ENCODE measurements around the gene HOXB6. TPM values are rescaled to one million over a fixed set of nuclear protein-coding genes. Genes with fewer than 3 reads are reported as not detected.

The HOXB6 gene
- total RNA-seq, 1 experiment from 2014 or later, result 64.8 TPM

- H3K27me3 ChIP-seq (ENCODE audit: insufficient read depth, low read length), result no peaks in the 10 kb centered on the region
- RAD21 ChIA-PET (ENCODE audit: low non-redundant PET in 1 of 2, low total read pairs in 2 of 2, uncharacterized antibody in 2 of 2, unreplicated experiment in 2 of 2), result interaction anchor here in 1 of 2 experiments (0.6 kb wide), 1 partner anchor 27 kb away, joined by 3 read pairs; no protein-coding TSS in a partner anchor
- DNase-seq (ENCODE audit: low read depth, low spot score) (no peak), ATAC-seq (no peak)
- BruUV-seq (replicated peaks), result no TSS peak
- H3K4me3 ChIP-seq (replicated peaks in 1 of 2; ENCODE audit: low read depth in 1 of 2, low read length in 2 of 2), result no peak overlapping the region
- H3K79me2 ChIP-seq (ENCODE audit: insufficient read depth, low read length), result peaks cover 72% of the 10 kb centered on the region
- no peak overlapping the region for H3K27ac ChIP-seq (ENCODE audit: low read depth, low read length)
- POLR2A ChIA-PET, result interaction anchor here (1.0 to 1.9 kb wide), 3 partner anchors 8 to 19 kb away, joined by 3 to 6 read pairs (median 4); partner anchors contain the start of genes HOXB8 and HOXB9
- H3K9me3 ChIP-seq (ENCODE audit: control insufficient read depth in 1 of 2, insufficient read depth in 1 of 2, low read depth in 1 of 2, low read length in 2 of 2), result no peaks in the 10 kb centered on the region
- intact Hi-C loops (cut with micrococcal nuclease), result no loop called here
- H3K4me1 ChIP-seq (ENCODE audit: control insufficient read depth in 1 of 2, insufficient read depth in 2 of 2, low read length in 2 of 2), result peaks cover 23 to 59% of the 10 kb centered on the region in 2 experiments
- no peaks in the 10 kb centered on the region for H3K9me2 ChIP-seq (ENCODE audit: insufficient read depth)
- H4K20me1 ChIP-seq (ENCODE audit: insufficient read depth), result no peaks in the 10 kb centered on the region
- H3K9ac ChIP-seq (ENCODE audit: low read length), result no peak overlapping the region
- CTCF ChIA-PET, result no interaction called here
- no peak overlapping the region for H2AFZ ChIP-seq (ENCODE audit: low read depth, low read length, poor library complexity, severe bottlenecking)
- no peak overlapping the region for H3K4me2 ChIP-seq (ENCODE audit: low read length)
- TF ChIP-seq, protein P1, sequence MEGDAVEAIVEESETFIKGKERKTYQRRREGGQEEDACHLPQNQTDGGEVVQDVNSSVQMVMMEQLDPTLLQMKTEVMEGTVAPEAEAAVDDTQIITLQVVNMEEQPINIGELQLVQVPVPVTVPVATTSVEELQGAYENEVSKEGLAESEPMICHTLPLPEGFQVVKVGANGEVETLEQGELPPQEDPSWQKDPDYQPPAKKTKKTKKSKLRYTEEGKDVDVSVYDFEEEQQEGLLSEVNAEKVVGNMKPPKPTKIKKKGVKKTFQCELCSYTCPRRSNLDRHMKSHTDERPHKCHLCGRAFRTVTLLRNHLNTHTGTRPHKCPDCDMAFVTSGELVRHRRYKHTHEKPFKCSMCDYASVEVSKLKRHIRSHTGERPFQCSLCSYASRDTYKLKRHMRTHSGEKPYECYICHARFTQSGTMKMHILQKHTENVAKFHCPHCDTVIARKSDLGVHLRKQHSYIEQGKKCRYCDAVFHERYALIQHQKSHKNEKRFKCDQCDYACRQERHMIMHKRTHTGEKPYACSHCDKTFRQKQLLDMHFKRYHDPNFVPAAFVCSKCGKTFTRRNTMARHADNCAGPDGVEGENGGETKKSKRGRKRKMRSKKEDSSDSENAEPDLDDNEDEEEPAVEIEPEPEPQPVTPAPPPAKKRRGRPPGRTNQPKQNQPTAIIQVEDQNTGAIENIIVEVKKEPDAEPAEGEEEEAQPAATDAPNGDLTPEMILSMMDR (IDR thresholded peaks at IDR 0.05 in 2 of 3, conservative IDR thresholded peaks at IDR 0.05 in 1 of 3; ENCODE audit: borderline replicate concordance in 1 of 3, insufficient read depth in 1 of 3, low read depth in 2 of 3, low read length in 2 of 3), result no peak
- TF ChIP-seq CEBPB (IDR thresholded peaks at IDR 0.05; ENCODE audit: low read depth), result no peak
- TF ChIP-seq CBX3 (IDR thresholded peaks at IDR 0.05; ENCODE audit: low read depth), result no peak
- TF ChIP-seq RAD21 (IDR thresholded peaks at IDR 0.05; ENCODE audit: low read depth), result no peak
- H3K36me3 ChIP-seq (ENCODE audit: control insufficient read depth in 1 of 2, insufficient read depth in 2 of 2, low read length in 2 of 2), result no peaks in the 10 kb centered on the region
Observed at GRCh38 chr17:48606892-48607614, 2.3 kb upstream of the HOXB6 start.
